Midbrain (tissue), 1 donor: ENCODE measurements around the gene SNCAIP.
A peak's percentile ranks its signal among the peaks of the same experiment; 100 is the strongest.
"Not testable (repeated sequence)": the region's sequence is repeated elsewhere in the genome, so short reads cannot be mapped to it uniquely, and the experiment has no call there.

Source experiments
- DNase-seq: peaks from one replicate; lab custom pipeline; 2025; lab: John Stamatoyannopoulos, UW

SNCAIP gene

GRCh38 chr5:122465994-122466393, 154.0 kb downstream of the SNCAIP start:
- DNase-seq = no peak

GRCh38 chr5:122468351-122469116, 156.5 kb downstream of the SNCAIP start:
- no peak for DNase-seq

DNA sequence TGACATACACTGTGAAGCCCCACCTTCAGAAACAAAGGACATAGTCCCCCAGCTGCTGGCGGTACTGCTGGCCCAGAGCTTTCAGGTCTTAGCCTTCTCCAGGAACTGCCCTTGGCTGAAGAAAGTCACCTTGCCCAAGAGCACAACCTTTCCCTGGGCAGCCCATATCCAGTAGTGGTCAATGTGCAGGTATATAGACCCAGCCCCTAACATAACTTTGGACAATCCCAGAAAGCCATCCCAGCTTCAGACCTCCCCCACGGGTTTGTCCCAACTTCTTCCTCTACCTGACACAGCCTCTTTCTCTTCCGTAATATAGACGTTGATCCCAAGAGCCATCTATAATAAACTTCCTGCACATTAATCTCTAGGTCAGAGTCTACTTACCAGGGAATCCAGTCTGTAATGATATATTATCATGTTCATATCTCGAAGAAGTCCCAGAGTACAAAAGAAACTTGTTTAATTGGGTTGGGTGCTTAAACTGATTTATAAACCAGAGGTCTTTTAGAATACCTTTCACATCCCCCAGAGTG, 157.4 kb downstream of the SNCAIP start:
- no peak for DNase-seq

DNA sequence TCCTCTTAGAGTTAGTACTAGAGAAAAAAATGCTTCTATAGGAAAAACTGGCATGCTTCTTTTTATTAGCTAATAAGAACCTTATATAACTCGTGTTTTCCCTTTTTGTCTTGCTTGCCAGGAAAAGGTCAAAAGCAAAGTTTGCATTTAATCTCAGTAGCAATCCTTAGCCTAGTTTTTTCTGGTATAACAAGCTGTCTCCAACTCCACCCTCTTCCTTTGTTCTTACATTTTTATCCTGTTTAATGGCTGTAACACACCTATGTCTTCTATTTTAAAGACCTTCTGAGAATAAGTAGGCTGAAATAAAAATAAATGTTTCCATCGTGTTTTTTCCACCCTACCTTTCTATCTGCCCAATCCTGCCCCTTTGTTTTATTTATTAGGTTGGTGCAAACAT, 158.3 kb downstream of the SNCAIP start:
- no peak for DNase-seq

DNA sequence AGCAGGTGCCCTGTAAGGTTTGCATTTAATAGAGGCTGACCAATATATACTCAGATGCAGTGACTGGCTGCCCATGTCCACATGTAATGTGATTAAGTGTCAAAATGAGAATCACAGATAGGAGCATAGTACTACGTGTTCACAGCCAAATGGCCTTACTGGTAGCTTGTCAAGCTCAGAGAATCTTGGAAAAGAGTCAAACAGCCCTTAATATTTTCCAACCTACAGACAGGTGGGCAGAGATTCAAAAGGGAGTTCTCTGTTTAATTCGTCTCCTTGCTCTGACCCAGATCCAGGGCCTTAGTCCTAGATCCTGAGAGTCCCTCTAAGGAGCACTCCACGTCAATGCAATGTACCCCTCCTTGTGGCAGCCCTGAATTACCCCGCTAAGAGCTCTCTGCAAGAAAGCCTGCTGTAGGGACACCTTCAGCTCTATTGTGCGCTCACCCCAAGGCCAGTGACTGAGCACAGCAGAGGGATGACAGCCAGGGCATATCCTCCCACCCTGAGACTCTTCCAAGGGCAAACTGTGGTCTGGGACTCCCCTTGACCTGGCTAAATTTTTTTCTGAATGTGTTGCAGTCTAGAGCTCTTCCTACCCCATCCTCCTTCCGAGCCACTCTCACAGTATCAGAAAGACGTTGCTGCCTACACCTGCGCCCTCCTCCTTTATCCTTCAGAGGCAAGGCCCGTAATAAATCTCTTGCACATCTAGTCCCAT, 159.2 kb downstream of the SNCAIP start:
- no peak for DNase-seq

DNA sequence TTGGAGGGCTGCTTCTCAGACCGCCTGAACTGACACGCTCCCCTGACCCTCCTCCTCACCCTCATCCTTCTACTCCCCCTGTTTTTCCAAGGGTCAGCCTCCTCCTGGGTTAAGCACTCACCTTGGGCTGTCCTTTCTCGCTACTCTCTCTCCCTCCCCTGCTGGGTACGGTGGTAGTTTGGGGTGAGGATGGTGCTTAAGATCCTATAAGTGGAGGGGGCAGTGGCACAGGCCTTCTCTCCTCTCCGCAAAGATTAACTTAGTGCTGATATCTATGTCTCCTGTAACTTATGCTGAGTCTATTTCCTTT, 159.7 kb downstream of the SNCAIP start:
- no peak for DNase-seq

DNA sequence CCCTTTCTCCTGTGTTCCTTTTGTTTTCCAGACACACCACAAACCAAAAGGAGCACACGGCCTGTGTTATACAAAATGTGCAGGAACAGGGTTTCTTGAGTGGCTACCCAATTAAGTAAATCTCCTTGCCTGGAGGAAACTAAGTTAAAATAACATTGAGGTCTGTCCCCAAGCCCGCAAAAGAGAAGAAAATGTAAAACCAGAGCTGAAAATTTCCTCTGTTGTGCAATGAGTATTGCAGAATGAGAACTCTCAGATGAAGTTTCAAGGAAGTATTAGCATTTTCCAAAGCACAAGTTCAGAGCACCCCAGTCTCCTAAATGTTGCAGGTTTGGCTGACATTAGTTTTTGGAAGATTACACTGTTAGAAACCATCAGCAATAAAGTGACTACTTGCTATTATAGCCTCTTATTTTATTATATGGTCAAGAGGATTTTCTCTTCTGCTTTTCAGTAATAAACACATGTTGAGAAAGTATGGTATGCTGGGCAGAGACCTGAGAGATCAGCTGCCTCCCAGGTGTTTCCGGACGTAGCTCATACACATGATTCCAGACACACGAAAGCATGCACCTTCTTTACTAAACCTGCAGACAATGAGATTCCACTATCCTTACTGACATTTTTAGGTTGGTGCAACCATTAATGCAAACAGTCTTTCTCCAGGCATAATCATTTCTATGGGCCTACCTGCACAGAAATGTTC, 161.3 kb downstream of the SNCAIP start:
- no peak for DNase-seq

GRCh38 chr5:122473941-122474340, 161.9 kb downstream of the SNCAIP start:
- DNase-seq = no peak

DNA sequence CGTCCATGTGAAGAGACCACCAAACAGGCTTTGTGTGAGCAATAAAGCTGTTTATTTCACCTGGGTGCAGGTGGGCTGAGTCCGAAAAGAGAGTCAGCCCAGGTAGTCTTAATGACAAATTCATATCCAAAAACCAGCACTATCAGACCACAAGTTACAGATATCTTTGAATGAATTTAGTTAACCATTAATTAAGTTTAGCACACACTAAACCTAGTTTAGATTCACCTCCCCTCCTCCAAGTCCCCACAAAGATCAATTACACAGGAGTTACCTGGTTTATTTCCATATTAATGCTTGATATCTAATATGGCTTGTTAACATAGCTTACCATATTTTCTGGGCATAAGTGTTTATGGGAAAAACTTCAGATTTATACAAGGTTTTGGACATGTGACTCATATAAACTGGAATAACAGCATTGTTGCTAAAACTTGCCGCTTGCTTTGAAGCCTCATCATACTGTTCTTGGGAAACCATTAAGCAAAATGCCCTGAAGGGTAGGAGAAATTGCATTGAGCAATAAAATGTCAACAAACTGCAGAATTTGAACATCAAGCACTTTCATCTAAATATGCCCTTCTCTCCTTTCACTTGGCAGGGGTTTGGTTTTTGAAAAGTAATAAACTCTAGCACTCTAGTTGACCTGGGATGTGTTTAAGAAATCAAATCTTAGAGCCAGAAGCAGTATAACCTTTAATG, 166.9 kb downstream of the SNCAIP start:
- DNase-seq = no peak

DNA sequence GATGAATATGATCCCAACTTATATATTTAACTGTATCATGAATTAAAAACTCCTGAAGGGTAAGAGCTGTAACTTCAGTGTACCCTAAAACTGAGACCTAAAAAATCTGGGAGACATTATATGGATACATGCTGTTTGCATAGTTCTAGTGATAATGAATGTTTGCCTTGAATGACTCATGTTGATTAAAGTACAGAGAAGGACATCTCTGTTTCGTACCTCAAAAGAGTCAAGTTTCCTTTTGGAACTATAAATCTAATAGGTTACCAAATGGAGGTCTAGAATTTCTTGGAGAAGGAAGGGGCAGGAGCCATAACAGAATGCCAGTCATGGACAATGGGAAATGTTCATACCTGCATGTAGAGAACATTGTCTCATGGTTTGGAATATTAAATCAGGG, 168.1 kb downstream of the SNCAIP start:
- no peak for DNase-seq

DNA sequence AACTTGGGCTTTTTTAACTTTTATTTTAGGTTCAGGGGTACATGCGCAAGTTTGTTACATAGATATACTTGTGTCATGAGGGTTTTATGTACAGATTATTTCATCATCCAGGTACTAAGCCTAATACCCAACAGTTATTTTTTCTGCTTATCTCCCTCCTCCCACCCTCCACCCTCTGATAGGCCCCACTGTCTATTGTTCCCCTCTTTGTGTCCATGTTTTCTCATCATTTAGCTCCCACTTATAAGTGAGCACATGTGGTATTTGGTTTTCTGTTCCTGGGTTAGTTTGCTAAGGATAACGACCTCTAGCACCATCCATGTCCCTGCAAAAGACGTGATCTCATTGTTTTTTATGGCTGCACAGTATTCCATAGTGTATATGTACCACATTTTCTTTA, 172.1 kb downstream of the SNCAIP start:
- no peak for DNase-seq

- no peak for DNase-seq
These were observed 173.2 kb downstream of the SNCAIP start for GRCh38 chr5:122485226-122485625.

GRCh38 chr5:122486616-122487015, 174.6 kb downstream of the SNCAIP start:
- DNase-seq = not testable (repeated sequence)

GRCh38 chr5:122490718-122491117, 178.7 kb downstream of the SNCAIP start:
- DNase-seq = no peak

- DNase-seq = peak; percentile 5
These were observed 180.6 kb downstream of the SNCAIP start for GRCh38 chr5:122492675-122493074.

DNA sequence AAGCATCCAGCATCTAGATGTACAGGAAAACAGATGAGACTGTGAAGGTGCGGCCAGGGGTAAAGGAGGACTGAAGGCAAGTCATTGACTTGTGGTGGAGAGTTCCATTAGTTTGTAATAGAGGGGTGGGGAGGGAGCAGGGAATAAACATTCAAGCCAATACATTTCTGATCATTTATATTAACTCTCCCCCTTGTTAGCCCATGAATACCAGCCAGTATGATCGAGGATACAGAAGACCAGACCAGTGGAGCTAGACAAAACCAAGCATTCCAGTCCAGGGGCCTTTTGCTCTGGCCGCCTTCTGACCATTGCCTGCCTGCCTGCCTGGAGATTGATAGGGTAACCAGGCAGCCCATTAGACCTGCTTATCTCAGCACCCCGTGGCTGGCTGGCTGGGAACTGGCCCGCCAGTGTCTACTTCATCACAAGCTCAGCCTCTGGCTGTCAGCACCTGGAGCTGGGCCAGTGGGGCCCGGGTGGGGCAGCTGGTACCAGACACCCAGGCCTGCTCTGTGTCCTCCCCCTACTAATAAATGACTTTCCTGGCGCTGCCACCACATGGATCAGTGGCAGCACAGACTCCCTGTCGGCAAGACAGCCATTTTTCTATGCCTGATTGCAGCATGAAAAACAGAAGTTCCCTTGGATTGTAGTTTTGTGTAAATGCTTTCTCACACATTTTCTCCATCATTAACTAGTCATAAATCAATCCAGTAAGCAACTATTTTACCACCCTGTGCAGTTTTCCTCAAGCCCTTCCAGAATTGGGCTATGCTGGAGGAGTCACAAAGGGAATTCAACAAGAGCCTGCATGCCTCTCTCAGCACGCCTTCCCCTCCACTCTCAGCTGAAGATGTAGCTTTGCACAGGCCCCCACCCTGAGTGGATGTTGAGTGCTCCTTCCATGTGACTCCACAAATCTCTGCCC, 181.3 kb downstream of the SNCAIP start:
- peak; percentile 2 for DNase-seq

GRCh38 chr5:122494109-122494508, 182.1 kb downstream of the SNCAIP start:
- DNase-seq = no peak

- DNase-seq = peak; percentile 44
These were observed 186.1 kb downstream of the SNCAIP start for GRCh38 chr5:122498163-122498562.

- no peak for DNase-seq
These were observed 187.5 kb downstream of the SNCAIP start for GRCh38 chr5:122499585-122499984.

DNA sequence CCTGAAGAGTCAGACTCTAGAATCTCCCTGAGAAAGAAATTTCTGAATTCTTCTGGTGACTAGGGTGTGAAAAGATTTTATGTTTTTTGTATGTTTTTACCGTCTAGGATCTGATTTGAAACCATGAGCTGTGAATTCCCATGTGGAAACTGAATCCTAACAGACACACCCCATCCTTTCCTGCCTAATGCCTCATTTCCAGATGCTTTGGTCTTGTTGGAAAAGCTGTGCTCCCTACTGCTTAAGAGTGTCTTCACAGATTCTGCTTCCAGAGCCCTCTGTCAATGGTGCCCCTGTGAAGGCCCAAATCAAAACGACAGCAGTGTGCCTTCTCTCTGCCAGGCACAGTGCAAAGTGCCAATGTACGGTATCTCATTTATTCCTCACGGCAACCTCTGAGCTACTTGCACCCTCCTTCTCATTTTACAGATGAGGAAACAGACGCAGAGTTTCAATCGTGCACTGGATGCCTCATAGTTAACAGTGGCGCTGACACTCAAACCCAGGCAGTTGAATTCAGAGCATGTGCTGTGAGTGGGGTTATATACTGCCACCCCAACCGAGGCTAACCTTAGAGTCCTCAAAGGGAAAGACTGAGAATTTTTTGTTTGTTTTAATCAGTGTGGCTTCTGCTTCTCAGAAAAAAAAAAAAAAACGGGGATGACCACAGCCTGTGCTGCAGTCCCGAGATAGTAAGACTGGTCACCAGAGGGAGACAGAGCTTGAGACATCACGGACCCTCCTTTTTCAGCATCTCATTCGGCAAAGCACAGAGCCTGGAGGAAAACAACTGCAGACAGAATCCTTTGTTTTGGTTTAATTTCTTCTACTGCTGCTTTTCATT, 188.4 kb downstream of the SNCAIP start:
- DNase-seq = peak; percentile 68
